Right atrium auricular region (tissue), 2 donors: Measurements from ENCODE around the gene SHFL. TPM values are rescaled to one million over a fixed set of nuclear protein-coding genes. Genes with fewer than 3 reads are reported as not detected.

Experiments used
- DNase-seq: peaks from one replicate; pipeline ENCODE4 v3.0.0-alpha.2; 2019; ENCODE audit warnings: low spot score
- H3K27ac ChIP-seq, 2 donors: fragments of 200-600 bp; sonication (generic); 1 replicate in 1 of 2; 2 replicates in 1 of 2; pipeline ENCODE4 v1.5.1; 2016 to 2019
- H3K27me3 ChIP-seq, 2 donors: fragments of 200-600 bp; sonication (generic); one replicate each; pipeline versions ENCODE4 v1.5.1 to v1.6.0; 2017 to 2019
- H3K36me3 ChIP-seq: fragments of 200-600 bp; sonication (generic); one replicate; pipeline ENCODE4 v1.5.1; 2016
- H3K4me1 ChIP-seq, 2 donors: fragments of 200-600 bp; sonication (generic); one replicate each; pipeline versions ENCODE4 v1.5.1 to v1.6.0; 2017 to 2019
- H3K4me3 ChIP-seq, 2 donors: fragments of 200-600 bp; sonication (generic); 1 replicate in 1 of 2; 2 replicates in 1 of 2; pipeline ENCODE4 v1.5.1; 2017 to 2019; ENCODE audit warnings: mild to moderate bottlenecking in 1 of 2, moderate library complexity in 1 of 2
- H3K9me3 ChIP-seq, 2 donors: fragments of 200-600 bp; sonication (generic); one replicate each; pipeline ENCODE4 v1.5.1; 2019
- total RNA-seq, 2 donors: library from RNA; depleted of rRNA; stranded (reverse); fragments of >200 nt; gene quantifications; one replicate each; pipeline ENCODE4 v1.1.0, GENCODE V29; 2016
- TF ChIP-seq, protein P1 (sequence below), 2 donors: fragments of 200-600 bp; sonication (generic); IDR thresholded peaks; one replicate each; pipeline ENCODE4 v1.5.1; 2019; ENCODE audit warnings: antibody characterized with exemption in 2 of 2

SHFL gene
- total RNA-seq, 2 donors from 2014 or later = 11.6 to 16.8 TPM

DNA sequence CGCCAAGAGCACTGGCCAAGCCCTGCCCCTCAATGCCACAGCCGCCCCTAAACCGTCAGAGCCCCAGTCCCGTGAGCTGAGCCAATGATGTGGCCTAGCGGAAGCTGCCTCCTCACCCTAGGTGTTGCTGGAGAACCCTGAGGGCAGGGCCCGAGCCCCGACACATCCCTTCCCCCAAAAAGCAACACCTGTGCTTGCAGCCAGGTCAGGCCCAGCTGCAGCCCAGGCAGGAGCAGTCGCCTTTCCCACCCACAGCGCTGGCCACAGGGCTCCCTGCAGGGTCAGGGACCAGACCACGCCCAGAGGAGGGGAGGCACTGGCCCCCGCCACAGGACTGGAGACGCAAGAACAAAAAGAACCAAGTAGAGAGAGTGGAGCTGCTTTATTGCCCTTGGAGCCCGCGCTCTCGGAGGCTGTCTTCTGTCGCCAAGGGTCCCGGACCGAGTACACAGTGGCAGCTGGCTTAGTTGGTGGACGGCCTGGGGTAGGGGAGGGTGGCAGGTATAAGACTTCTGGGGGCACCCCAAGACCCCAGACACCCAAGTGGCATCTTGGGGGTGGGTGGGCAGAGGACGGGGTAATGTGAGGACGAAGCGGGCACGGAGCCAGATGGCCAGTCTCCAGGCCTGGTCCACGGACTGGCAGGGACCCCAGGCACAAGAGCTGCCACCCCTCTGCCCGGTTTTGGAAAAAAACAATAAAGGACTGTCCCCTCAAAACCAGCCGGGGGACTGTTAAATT lies 28.7 kb downstream of the SHFL start:
- Histone ChIP-seq H3K9me3 (no peaks in the 10 kb centered on the region), H3K4me3 (no peak overlapping the region), H3K27me3 (no peaks in the 10 kb centered on the region), H3K36me3 (peaks cover 62% of the 10 kb centered on the region), H3K4me1 (peaks cover 0 to 23% of the 10 kb centered on the region in 2 donors), H3K27ac (no peak overlapping the region)
- TF ChIP-seq, protein P1, sequence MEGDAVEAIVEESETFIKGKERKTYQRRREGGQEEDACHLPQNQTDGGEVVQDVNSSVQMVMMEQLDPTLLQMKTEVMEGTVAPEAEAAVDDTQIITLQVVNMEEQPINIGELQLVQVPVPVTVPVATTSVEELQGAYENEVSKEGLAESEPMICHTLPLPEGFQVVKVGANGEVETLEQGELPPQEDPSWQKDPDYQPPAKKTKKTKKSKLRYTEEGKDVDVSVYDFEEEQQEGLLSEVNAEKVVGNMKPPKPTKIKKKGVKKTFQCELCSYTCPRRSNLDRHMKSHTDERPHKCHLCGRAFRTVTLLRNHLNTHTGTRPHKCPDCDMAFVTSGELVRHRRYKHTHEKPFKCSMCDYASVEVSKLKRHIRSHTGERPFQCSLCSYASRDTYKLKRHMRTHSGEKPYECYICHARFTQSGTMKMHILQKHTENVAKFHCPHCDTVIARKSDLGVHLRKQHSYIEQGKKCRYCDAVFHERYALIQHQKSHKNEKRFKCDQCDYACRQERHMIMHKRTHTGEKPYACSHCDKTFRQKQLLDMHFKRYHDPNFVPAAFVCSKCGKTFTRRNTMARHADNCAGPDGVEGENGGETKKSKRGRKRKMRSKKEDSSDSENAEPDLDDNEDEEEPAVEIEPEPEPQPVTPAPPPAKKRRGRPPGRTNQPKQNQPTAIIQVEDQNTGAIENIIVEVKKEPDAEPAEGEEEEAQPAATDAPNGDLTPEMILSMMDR (IDR thresholded peaks at IDR 0.05) = no peak
- DNase-seq = no peak

GRCh38 chr19:10115392-10116084 lies 29.4 kb downstream of the SHFL start:
- DNase-seq = no peak
- H3K36me3 ChIP-seq = peaks cover 55% of the 10 kb centered on the region
- TF ChIP-seq, protein P1 (IDR thresholded peaks at IDR 0.05) = no peak
- no peaks in the 10 kb centered on the region for H3K27me3 ChIP-seq
- H3K4me1 ChIP-seq = peaks cover 0 to 27% of the 10 kb centered on the region in 2 donors
- H3K9me3 ChIP-seq = no peaks in the 10 kb centered on the region
- H3K4me3 ChIP-seq = no peak overlapping the region
- no peak overlapping the region for H3K27ac ChIP-seq

GRCh38 chr19:10116085-10116865 lies 30.2 kb downstream of the SHFL start:
- Histone ChIP-seq H3K4me1 (peaks cover 0 to 27% of the 10 kb centered on the region in 2 donors), H3K36me3 (peaks cover 47% of the 10 kb centered on the region), H3K27me3 (no peaks in the 10 kb centered on the region), H3K9me3 (no peaks in the 10 kb centered on the region), H3K4me3 (no peak overlapping the region), H3K27ac (no peak overlapping the region)
- TF ChIP-seq, protein P1 (IDR thresholded peaks at IDR 0.05) = no peak
- DNase-seq = no peak

DNA sequence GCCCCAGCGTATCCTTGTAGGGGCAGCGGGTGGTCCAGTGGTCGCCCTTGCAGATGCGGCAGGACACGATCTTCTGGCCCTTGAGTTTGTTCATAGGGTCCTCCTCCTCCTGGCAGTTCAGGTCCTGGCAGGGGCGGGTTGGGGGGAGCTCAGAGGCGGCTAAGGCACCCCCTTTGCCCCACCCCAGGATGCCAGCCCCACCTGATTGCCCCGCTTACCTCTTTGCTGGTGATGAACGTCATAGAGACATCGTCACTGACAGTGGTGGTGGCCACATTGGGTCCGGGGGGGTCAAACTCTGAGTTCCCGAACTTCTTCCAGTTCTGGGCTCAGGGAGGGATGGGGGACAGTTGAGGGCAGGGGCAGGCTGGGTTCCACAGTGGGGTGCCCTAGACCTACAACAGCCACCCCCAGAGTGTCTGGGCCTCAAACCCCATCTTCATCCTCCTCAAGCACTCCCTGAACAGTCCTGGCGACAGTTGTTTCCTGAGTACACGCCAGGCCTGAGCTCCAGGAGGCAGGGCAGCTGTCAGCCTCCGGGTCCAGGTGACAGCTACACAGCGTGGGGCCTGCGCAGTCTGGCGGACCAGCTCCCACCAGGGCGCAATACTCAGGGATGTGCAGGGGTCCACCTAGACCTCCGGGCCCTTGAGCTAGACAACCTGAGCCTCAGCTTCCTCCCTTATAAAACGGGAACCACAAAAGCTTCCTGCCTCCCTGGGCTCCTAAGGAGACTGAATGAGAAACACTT lies 30.9 kb downstream of the SHFL start:
- H3K27me3 ChIP-seq = no peaks in the 10 kb centered on the region
- TF ChIP-seq, protein P1 (IDR thresholded peaks at IDR 0.05) = no peak
- DNase-seq = no peak
- peaks cover 0 to 27% of the 10 kb centered on the region in 2 donors for H3K4me1 ChIP-seq
- H3K4me3 ChIP-seq = no peak overlapping the region
- H3K36me3 ChIP-seq = peaks cover 44% of the 10 kb centered on the region
- H3K27ac ChIP-seq = no peak overlapping the region
- H3K9me3 ChIP-seq = no peaks in the 10 kb centered on the region

- peaks cover 0 to 18% of the 10 kb centered on the region in 2 donors for H3K4me1 ChIP-seq
- peak overlapping the region; percentile 81 to 95 for H3K4me3 ChIP-seq
- DNase-seq = no peak
- H3K36me3 ChIP-seq = peaks cover 44% of the 10 kb centered on the region
- TF ChIP-seq, protein P1 (IDR thresholded peaks at IDR 0.05) = no peak
- no peaks in the 10 kb centered on the region for H3K27me3 ChIP-seq
- H3K9me3 ChIP-seq = no peaks in the 10 kb centered on the region
- H3K27ac ChIP-seq = peak overlapping the region in 1 of 2 donors; percentile 81
Observed at GRCh38 chr19:10118960-10119359, 32.8 kb downstream of the SHFL start.
